Activated CD4-positive, alpha-beta T cell treated with anti-CD3 and anti-CD28 coated beads, Interleukin-2, Interleukin-6, amounts not matched to agents 100 ng/mL and 50 ng/mL, durations not matched to agents 16 hours and 8 hours (primary cell): ENCODE data around the gene MYH7B.

Experiments
- DNase-seq: peaks from one replicate; pipeline ENCODE4 v3.0.0-alpha.2; 2020

MYH7B gene

GRCh38 chr20:34955231-34956040, at the start of gene MYH7B, which contains the start of gene GSS:
MYH7B (plus strand) TSS chr20:34955868; CDS start chr20:34978006, 22,138 bp downstream.
GSS (minus strand) TSS chr20:34955806; CDS start chr20:34951852, 3,954 bp downstream.
- peak; percentile 98 for DNase-seq

DNA sequence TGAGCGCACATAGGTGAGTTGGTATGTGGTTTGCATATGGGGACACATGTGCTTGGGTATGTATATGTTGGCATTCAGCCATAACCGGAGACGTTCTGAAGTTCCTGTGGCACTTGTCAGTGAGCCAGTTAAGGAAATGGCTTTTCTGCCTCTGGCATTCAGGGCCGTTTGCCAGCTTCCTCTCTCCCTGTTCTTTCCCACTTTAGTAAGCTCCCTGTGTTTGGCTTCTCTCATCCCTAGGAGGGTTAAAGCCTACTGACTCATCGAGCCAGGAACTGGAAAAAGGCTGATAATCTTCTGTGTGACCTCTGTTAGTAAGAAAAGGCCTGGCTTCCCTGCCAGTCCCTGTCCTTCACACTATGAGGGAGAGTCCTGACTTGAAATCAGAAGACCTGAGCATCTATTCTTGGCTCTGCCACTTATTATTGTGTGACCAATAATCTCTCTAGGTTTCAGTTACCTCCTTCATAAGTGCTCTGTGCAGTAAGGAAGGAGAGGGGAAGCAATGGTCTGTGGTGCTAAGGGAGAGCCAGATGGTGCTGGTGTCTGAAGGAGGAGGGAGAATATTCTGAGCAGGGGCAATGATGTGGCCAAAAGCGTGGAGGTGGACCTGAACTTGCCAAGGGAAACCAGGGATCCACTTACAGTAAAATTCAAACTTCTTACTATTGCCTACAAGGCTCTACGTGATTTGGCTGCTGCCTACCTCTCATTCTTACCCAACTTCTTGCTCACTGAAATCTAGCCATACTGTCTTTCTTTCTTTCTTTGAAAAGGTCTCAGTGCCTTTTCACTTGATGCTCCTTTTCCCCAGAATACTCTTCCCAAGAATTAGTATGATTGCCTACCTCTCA, 47.8 kb upstream of the MYH7B start:
- no peak for DNase-seq

DNA sequence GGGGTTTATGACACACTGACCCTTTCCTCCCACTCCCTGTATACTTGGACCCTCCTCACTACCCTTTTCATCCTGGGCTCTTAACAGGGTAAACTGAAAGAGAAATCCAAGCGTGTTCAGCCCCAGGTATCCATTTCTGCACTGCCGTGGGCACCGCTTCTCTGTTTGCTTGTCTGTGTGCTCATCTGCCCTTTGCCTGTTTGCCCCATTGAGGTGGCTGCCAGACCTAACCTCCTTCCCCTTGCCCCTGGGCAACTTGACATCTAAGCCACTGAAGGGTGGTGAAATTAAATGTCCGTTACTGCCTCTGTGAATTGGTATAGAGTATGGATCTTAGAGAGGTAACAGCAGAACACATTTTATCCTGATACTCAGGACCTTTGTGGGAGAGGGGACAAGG, 40.5 kb upstream of the MYH7B start:
- DNase-seq = no peak

- no peak for DNase-seq
These were observed 39.8 kb upstream of the MYH7B start for GRCh38 chr20:34915749-34916455.

DNA sequence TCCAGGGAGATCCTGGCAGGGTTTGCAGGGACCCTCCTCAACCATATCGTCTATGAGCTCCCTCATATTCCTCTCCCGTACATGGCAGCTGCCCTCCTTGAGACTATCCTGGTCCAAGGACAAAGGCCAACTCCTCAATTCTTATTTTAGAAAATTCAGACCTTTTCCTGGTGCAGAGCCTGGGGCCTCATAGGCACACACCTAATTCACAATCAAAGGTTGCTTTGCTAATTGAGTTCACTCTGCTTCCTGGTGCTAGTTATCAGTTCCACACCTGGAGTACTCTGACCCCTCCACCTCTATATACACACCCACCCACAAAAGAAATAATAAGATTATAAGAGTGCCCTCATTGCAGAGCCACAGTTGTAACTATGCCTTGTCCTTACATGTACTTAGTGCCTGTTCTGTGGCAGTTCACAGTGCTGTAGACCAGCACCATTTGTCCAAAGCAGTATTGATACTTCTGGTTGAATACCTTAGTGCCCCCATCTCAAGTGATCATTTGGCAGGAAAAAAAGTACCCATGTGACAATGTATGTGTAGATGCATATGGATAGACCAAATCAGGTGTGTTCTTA, 38.8 kb upstream of the MYH7B start:
- no peak for DNase-seq

DNA sequence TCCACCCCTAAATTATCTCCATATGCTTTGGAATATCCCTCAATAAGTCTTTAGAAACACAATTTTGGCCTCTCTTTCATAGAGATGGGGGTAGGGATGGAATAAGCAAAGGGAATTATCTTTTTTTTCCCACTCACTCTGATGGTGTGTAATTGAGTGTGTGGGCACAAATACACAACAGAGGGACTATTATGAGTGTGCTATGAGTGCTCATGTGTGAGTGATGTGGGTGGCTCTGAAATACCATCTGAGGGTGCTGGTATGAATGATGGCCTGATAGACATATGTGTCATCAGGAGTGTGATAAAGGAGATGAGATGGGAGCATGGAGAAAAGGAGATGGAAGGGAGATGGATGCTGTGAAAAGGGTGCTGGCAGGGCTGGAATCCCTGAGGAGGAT, 35.6 kb upstream of the MYH7B start:
- peak; percentile 15 for DNase-seq

DNA sequence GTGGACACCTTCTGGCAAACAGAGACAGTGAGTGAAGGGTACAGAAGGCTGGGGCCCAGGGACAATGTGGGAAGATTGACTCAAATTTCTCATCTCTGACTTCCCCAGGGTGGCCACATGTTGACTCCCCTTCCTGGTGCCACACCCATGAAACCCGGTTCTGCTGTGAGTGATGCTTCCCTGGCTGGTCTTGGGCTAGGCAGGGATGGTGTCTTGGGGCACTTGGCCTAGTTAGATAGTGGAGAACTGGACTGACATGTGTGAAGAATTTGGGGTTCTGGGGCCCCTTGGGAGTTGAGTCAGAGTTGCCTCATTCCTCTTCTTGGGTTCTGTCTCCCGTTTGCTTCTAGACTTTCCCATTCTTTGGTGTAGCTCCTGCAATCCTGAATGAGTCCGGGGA, 34.2 kb upstream of the MYH7B start:
- DNase-seq = peak; percentile 24

DNA sequence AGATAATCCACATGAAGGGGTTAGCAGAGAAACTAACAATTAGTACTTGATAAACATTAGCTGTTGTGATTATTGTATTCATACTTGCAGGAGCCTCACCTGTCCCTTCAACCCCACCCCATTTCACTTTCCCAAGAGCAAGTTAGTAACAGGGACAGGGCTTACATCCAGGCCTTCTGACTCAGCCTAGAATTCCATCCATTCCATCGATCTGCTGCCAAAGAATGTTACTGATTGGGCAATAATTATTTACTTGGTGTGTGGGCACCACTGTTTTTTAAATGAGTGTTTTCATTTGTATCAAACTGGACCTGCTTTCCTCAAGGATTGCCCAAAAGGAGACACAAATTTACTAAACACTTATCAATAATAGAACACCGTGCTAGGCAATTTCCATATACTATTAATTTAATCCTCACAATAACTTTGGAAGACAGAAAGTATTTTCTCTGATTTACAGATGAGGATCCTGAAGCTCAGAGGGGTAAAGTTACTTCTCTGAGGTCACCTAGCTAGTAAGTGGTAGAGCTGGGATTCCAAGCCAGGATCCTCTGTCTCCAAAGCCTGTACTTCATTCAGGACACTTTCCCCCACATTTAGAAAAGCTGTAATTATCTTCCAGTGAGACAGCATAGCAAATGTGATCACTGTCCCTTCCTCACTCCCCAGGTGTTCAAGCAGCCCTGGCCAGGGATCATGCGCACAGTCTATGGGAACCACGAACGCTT, 32.9 kb upstream of the MYH7B start:
- DNase-seq = no peak

GRCh38 chr20:34923414-34923813, 32.3 kb upstream of the MYH7B start:
- no peak for DNase-seq

- no peak for DNase-seq
These were observed 30.3 kb upstream of the MYH7B start for GRCh38 chr20:34925341-34925740.

- DNase-seq = no peak
These were observed 29.7 kb upstream of the MYH7B start for GRCh38 chr20:34925981-34926380.

DNA sequence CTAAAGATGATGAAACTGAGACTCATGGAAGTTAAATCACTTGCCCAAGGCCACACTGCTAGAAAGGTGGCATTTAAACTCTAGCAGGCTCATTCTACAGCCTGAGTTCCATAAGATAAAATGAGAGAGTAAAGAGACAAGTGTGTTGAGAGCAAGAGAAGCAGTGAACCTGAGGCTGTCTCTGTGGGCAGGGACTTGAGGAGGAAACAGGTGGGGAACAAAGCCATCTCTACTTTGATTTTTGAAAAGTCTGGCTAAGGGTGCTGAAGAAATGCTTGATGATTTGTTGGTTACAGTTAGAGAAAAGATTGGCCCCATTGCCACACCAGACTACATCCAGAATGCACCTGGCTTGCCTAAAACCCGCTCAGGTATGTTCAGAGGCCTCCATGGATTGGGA, 29.1 kb upstream of the MYH7B start:
- no peak for DNase-seq

- no peak for DNase-seq
These were observed 27.9 kb upstream of the MYH7B start for GRCh38 chr20:34927736-34928135.

DNA sequence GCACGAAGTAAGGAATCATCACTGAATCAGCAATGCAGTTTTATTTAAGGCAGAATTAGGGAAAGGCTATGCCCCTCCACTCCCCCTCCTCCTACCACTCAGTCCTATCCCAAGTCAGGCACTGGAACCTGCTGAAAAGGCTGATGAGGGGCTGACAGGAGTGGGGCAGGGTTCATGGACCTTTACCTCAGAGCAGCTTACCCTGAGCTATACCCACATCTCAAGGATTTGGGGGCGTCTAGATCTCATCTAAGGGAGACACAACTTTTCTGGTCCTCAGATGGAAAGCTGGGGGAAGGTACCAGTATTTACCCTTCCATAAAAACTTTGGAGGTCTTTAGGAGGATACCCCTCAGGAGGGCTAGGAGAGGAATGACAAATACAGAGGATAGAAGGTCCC, 27.3 kb upstream of the MYH7B start:
- no peak for DNase-seq

DNA sequence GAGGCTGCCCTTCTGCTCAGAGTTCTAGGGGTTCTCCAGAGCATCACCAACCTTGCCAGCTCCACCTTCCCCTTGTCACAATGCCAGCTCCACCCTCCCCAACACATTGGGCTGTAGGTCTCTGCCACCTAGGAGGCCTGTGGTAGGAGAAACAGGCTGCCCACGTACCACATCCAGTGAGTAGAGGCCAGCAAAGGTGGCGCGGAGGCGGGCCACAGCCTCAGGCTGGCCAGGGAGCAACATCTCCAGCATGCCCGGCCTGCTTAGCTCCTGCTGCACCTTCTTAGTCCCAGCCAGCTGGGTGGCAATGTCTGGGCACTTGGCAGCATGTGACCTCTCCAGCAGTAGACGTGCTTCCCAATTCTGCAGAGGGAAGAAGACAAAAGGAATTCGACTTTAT, 23.9 kb upstream of the MYH7B start:
- no peak for DNase-seq

GRCh38 chr20:34938466-34939163, 17.1 kb upstream of the MYH7B start:
- DNase-seq = no peak

- no peak for DNase-seq
These were observed 15.6 kb upstream of the MYH7B start for GRCh38 chr20:34940081-34940481.

DNA sequence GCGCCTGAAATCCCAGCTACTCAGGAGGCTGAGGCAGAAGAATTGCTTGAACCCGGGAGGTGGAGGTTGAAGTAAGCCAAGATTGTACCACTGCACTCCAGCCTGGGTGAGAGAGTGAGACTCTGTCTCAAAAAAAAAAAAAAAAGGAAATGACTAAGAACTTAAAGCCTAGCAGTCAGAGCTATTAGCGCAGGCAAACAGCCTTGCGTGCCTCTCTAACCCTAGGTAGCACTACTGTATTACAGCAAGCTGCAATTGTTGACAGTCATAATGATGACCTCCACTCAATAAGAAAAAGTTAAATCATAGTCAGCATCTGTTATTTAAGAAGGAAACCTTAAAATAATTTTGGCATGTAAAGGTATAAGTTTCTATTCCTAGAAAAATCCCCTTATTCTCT, 14.4 kb upstream of the MYH7B start:
- DNase-seq = no peak

- DNase-seq = no peak
These were observed 13.4 kb upstream of the MYH7B start for GRCh38 chr20:34942301-34942700.

- DNase-seq = no peak
These were observed 11.7 kb upstream of the MYH7B start for GRCh38 chr20:34943808-34944567.
